ENCODE data around the gene POLR3B. TPM values are rescaled to one million over a fixed set of nuclear protein-coding genes. Genes with fewer than 3 reads are reported as not detected.

Gene POLR3B
- total RNA-seq = 14.1 and 20.7 TPM in 2 replicates

GRCh38 chr12:106357549-106358395, at the start of gene POLR3B:
TSS of gene POLR3B (plus strand) at chr12:106357748. CDS start at chr12:106357880, 132 bp downstream.

Other genes with a start within 250 kb of the POLR3B start
- 13.2 and 28.5 TPM in 2 replicates for gene NUAK1, start 218.8 kb upstream of the POLR3B start, total RNA-seq
- gene CKAP4, start 109.7 kb upstream of the POLR3B start, total RNA-seq = 206 and 223 TPM in 2 replicates
- gene TCP11L2, start 55.0 kb upstream of the POLR3B start, total RNA-seq = 16.5 and 45.4 TPM in 2 replicates
- gene RFX4, start 225.3 kb downstream of the POLR3B start, total RNA-seq = not detected in 2 replicates